GM12878 (cell line): Measurements from ENCODE around the gene CLEC17A. TPM values are rescaled to one million over a fixed set of nuclear protein-coding genes. Genes with fewer than 3 reads are reported as not detected.

Source experiments
- ASH2L ChIP-seq: fragments of 300-600, 200-600 bp; sonication (generic); IDR thresholded peaks from 2 replicates; pipeline ENCODE4 v1.6.1; 2017; ENCODE audit warnings: low read depth, mild to moderate bottlenecking, borderline replicate concordance
- BCL11A ChIP-seq: IDR thresholded peaks from 2 replicates; pipeline ENCODE4 v1.6.1; 2011; ENCODE audit warnings: low read depth, low read length
- FOS ChIP-seq: IDR thresholded peaks from 3 replicates; pipeline ENCODE4 v1.6.1; 2011; ENCODE audit warnings: borderline replicate concordance; ENCODE audit not compliant: insufficient read length; ENCODE audit errors: extremely low read depth
- IRF4 ChIP-seq: IDR thresholded peaks from 2 replicates; pipeline ENCODE4 v1.6.1; 2011; ENCODE audit warnings: low read depth, low read length
- NR2F1 ChIP-seq: fragments of 450-650 bp; conservative IDR thresholded peaks from 2 replicates; pipeline ENCODE4 v1.6.1; 2017; ENCODE audit warnings: mild to moderate bottlenecking
- PAX5 ChIP-seq: IDR thresholded peaks from 2 replicates; pipeline ENCODE4 v1.6.1; 2011; ENCODE audit warnings: low read depth, low read length, borderline replicate concordance
- PML ChIP-seq: IDR thresholded peaks from 2 replicates; pipeline ENCODE4 v1.6.1; 2012; ENCODE audit warnings: low read length, inconsistent platforms
- POLR2AphosphoS2 ChIP-seq: IDR thresholded peaks from 2 replicates; pipeline ENCODE4 v1.6.1; 2011; ENCODE audit warnings: low read depth, mild to moderate bottlenecking, low read length, improper control_type of control experiment, moderate library complexity
- POU2F2 ChIP-seq: IDR thresholded peaks from 3 replicates; pipeline ENCODE4 v1.6.1; 2011; ENCODE audit warnings: low read depth, mild to moderate bottlenecking, low read length, borderline replicate concordance
- RB1 ChIP-seq: fragments of 450-650 bp; formaldehyde crosslinking; IDR thresholded peaks from 2 replicates; pipeline ENCODE4 v1.6.1; 2017; ENCODE audit warnings: mild to moderate bottlenecking, borderline replicate concordance
- SMAD1 ChIP-seq: fragments of 450-650 bp; IDR thresholded peaks from 2 replicates; pipeline ENCODE4 v1.6.1; 2018; ENCODE audit warnings: mild to moderate bottlenecking, low read depth; ENCODE audit not compliant: partially characterized antibody
- SP1 ChIP-seq: IDR thresholded peaks from one replicate; pipeline ENCODE4 v1.6.1; 2011; ENCODE audit warnings: low read depth, low read length
- STAT1 ChIP-seq: fragments of 450-650 bp; conservative IDR thresholded peaks from 2 replicates; pipeline ENCODE4 v1.6.1; 2014; ENCODE audit warnings: antibody characterized with exemption, mild to moderate bottlenecking
- SUZ12 ChIP-seq: fragments of 200-600 bp; sonication (generic); IDR thresholded peaks from one replicate; pipeline ENCODE4 v1.6.1; 2018; ENCODE audit warnings: antibody characterized with exemption, mild to moderate bottlenecking; ENCODE audit not compliant: unreplicated experiment
- YBX1 ChIP-seq: fragments of 450-650 bp; IDR thresholded peaks from 2 replicates; pipeline ENCODE4 v1.6.1; 2016; ENCODE audit warnings: antibody characterized with exemption
- YY1 ChIP-seq: IDR thresholded peaks from 2 replicates; pipeline ENCODE4 v1.6.1; 2011; ENCODE audit warnings: low read depth, mild to moderate bottlenecking, low read length
- ZNF24 ChIP-seq: fragments of 450-650 bp; IDR thresholded peaks from 2 replicates; pipeline ENCODE4 v1.6.1; 2017; ENCODE audit warnings: antibody characterized with exemption, mild to moderate bottlenecking
- ZSCAN29 ChIP-seq: fragments of 450-650 bp; IDR thresholded peaks from 2 replicates; pipeline ENCODE4 v1.6.1; 2017; ENCODE audit warnings: mild to moderate bottlenecking, moderate library complexity
- polyA plus RNA-seq, 11 experiments: library from polyadenylated mRNA; depleted of rRNA in 4 of 11; unstranded in 6 of 11; stranded (reverse) in 5 of 11; fragments of >200 nt; fragmentation: Nextera tagmentation in 4 of 11; fragmentation: Illumina TruSeq in 1 of 11; extraction: Ambion mirVana in 4 of 11; extraction: Trizol in 1 of 11; gene quantifications; 1 replicate in 1 of 11; 2 replicates in 10 of 11; pipeline versions ENCODE4 v1.2.1 to v1.2.3, GENCODE V29; 2011 to 2016; ENCODE audit warnings: inconsistent platforms in 2 of 11, missing spikeins in 2 of 11, low read depth in 1 of 11
- total RNA-seq, 4 experiments: library from RNA; depleted of rRNA in 3 of 4; stranded (reverse); fragments of >200 nt in 3 of 4; fragmentation: Illumina TruSeq in 1 of 4; extraction: Trizol in 1 of 4; gene quantifications; 2 replicates each; pipeline versions ENCODE4 v1.2.1 to v1.2.3, GENCODE V29; 2013 to 2021
- TF ChIP-seq, protein P1 (sequence below): fragments of 450-650 bp; IDR thresholded peaks from 2 replicates; pipeline ENCODE4 v1.6.1; 2017; ENCODE audit warnings: mild to moderate bottlenecking, moderate library complexity
- TF ChIP-seq, protein P2 (sequence below): fragments of 450-650 bp; IDR thresholded peaks from 2 replicates; pipeline ENCODE4 v1.6.1; 2017; ENCODE audit warnings: antibody characterized with exemption, mild to moderate bottlenecking, moderate library complexity
- TF ChIP-seq, protein P3 (sequence below): fragments of 450-650 bp; formaldehyde crosslinking; IDR thresholded peaks from 2 replicates; pipeline ENCODE4 v1.5.0; 2022; ENCODE audit warnings: mild to moderate bottlenecking, missing genetic modification characterization

CLEC17A gene
- total and polyA plus RNA-seq, 10 of the 15 experiments (the other 5 are each of a cell fraction or from before 2014, with no cell fraction given), result 12.9 to 131 (median 97.3) TPM

DNA sequence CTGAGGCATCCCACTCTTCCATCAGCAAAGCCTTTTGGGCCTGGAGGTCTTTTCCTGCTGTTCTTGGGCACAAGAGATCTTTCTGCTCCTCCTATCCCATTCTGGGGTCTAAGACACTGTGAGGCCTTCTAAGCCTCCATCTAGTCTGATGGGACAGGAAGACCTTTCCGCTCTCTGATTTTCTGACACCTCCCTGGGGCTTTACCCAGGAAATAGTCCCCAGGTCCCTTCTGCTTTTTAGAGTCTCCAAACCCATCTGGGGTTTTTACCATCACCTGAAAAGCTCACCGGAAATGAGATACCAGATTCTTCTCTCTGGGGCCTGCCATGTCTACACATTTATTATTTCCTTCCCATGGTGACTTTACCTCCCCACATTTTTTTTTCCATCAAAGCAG, 21.1 kb downstream of the CLEC17A start (continued):
- TF ChIP-seq, protein P1, sequence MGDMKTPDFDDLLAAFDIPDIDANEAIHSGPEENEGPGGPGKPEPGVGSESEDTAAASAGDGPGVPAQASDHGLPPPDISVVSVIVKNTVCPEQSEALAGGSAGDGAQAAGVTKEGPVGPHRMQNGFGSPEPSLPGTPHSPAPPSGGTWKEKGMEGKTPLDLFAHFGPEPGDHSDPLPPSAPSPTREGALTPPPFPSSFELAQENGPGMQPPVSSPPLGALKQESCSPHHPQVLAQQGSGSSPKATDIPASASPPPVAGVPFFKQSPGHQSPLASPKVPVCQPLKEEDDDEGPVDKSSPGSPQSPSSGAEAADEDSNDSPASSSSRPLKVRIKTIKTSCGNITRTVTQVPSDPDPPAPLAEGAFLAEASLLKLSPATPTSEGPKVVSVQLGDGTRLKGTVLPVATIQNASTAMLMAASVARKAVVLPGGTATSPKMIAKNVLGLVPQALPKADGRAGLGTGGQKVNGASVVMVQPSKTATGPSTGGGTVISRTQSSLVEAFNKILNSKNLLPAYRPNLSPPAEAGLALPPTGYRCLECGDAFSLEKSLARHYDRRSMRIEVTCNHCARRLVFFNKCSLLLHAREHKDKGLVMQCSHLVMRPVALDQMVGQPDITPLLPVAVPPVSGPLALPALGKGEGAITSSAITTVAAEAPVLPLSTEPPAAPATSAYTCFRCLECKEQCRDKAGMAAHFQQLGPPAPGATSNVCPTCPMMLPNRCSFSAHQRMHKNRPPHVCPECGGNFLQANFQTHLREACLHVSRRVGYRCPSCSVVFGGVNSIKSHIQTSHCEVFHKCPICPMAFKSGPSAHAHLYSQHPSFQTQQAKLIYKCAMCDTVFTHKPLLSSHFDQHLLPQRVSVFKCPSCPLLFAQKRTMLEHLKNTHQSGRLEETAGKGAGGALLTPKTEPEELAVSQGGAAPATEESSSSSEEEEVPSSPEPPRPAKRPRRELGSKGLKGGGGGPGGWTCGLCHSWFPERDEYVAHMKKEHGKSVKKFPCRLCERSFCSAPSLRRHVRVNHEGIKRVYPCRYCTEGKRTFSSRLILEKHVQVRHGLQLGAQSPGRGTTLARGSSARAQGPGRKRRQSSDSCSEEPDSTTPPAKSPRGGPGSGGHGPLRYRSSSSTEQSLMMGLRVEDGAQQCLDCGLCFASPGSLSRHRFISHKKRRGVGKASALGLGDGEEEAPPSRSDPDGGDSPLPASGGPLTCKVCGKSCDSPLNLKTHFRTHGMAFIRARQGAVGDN, result peak; percentile 77
- TF ChIP-seq SUZ12 (no peak), IRF4 (no peak), YY1 (peak; percentile 28; the same call in 1 of the 2 replicates), RB1 (no peak), PAX5 (peak; percentile 98), PML (no peak; the same call in 1 of the 2 replicates), ASH2L (no peak), ZNF24 (no peak), SMAD1 (no peak), ZSCAN29 (no peak), POU2F2 (no peak), YBX1 (no peak), STAT1 (no peak), NR2F1 (peak; percentile 67), BCL11A (0 out of 2 replicates have a peak, but pooled peaks have one; percentile 47), FOS (no peak), POLR2AphosphoS2 (no peak), SP1 (peak; percentile 32)
- TF ChIP-seq, protein P2, sequence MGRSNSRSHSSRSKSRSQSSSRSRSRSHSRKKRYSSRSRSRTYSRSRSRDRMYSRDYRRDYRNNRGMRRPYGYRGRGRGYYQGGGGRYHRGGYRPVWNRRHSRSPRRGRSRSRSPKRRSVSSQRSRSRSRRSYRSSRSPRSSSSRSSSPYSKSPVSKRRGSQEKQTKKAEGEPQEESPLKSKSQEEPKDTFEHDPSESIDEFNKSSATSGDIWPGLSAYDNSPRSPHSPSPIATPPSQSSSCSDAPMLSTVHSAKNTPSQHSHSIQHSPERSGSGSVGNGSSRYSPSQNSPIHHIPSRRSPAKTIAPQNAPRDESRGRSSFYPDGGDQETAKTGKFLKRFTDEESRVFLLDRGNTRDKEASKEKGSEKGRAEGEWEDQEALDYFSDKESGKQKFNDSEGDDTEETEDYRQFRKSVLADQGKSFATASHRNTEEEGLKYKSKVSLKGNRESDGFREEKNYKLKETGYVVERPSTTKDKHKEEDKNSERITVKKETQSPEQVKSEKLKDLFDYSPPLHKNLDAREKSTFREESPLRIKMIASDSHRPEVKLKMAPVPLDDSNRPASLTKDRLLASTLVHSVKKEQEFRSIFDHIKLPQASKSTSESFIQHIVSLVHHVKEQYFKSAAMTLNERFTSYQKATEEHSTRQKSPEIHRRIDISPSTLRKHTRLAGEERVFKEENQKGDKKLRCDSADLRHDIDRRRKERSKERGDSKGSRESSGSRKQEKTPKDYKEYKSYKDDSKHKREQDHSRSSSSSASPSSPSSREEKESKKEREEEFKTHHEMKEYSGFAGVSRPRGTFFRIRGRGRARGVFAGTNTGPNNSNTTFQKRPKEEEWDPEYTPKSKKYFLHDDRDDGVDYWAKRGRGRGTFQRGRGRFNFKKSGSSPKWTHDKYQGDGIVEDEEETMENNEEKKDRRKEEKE, result no peak
- TF ChIP-seq, protein P3, sequence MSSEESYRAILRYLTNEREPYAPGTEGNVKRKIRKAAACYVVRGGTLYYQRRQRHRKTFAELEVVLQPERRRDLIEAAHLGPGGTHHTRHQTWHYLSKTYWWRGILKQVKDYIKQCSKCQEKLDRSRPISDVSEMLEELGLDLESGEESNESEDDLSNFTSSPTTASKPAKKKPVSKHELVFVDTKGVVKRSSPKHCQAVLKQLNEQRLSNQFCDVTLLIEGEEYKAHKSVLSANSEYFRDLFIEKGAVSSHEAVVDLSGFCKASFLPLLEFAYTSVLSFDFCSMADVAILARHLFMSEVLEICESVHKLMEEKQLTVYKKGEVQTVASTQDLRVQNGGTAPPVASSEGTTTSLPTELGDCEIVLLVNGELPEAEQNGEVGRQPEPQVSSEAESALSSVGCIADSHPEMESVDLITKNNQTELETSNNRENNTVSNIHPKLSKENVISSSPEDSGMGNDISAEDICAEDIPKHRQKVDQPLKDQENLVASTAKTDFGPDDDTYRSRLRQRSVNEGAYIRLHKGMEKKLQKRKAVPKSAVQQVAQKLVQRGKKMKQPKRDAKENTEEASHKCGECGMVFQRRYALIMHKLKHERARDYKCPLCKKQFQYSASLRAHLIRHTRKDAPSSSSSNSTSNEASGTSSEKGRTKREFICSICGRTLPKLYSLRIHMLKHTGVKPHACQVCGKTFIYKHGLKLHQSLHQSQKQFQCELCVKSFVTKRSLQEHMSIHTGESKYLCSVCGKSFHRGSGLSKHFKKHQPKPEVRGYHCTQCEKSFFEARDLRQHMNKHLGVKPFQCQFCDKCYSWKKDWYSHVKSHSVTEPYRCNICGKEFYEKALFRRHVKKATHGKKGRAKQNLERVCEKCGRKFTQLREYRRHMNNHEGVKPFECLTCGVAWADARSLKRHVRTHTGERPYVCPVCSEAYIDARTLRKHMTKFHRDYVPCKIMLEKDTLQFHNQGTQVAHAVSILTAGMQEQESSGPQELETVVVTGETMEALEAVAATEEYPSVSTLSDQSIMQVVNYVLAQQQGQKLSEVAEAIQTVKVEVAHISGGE (CRISPR knock-in tag), result no peak
